HepG2 (cell line): Measurements from ENCODE around the gene KIAA1755. TPM values are rescaled to one million over a fixed set of nuclear protein-coding genes. Genes with fewer than 3 reads are reported as not detected.

ENCODE experiments used
- ATAC-seq: fragments of 200-7000 bp; cut with Tn5 transposase; 3 replicates; pipeline ENCODE4 v1.9.1; 2020; ENCODE audit warnings: mild to moderate bottlenecking, moderate library complexity
- BruUV-seq: library from RNA; stranded (reverse); fragments of 400-500 nt; replicated peaks from 2 replicates; lab custom pipeline; 2021; lab: Mats Ljungman, UMichigan
- CTCF ChIA-PET: fragments of 300-600 bp; formaldehyde crosslinking; extraction: SDS; loops from one replicate; lab custom pipeline; 2021; ENCODE audit warnings: low total read pairs, inconsistent platforms, low intra/inter-chr PET ratio; lab: Yijun Ruan, JAX
- POLR2A ChIA-PET: fragments of 350-600 bp; sonication (Branson Sonifier 250); formaldehyde crosslinking; loops from one replicate; lab custom pipeline; 2020; ENCODE audit warnings: antibody characterized with exemption, inconsistent platforms; lab: Yijun Ruan, JAX
- DNase-seq: peaks from one replicate; pipeline ENCODE4 v3.0.0-alpha.2; 2015; ENCODE audit warnings: low spot score
- FAIRE-seq: peaks from 3 replicates; lab custom pipeline; 2011; peaks lifted over from hg19 to GRCh38; lab: Jason Lieb, UNC
- H2AFZ ChIP-seq: one replicate; pipeline ENCODE4 v1.6.1; 2011; ENCODE audit warnings: low read length, inconsistent platforms
- H3K27ac ChIP-seq: fragments of 300-600 bp; 3 replicates; pipeline ENCODE4 v1.8.0; 2011; ENCODE audit warnings: mixed run types, mild to moderate bottlenecking, mixed read lengths, low read length, inconsistent platforms; ENCODE audit not compliant: insufficient read depth; ENCODE audit errors: extremely low read length
- H3K27me3 ChIP-seq, 2 experiments: fragments of 200-600 bp in 1 of 2; 2 replicates in 1 of 2; 3 replicates in 1 of 2; pipeline versions ENCODE4 v1.6.0 to v1.8.0; 2011; ENCODE audit warnings: low read length in 2 of 2, mild to moderate bottlenecking in 2 of 2, moderate library complexity in 2 of 2, inconsistent platforms in 1 of 2; ENCODE audit not compliant: insufficient read depth in 2 of 2, control insufficient read depth in 1 of 2
- H3K36me3 ChIP-seq, 2 experiments: fragments of 200-600 bp in 1 of 2; replicated peaks in 1 of 2; 2 replicates in 1 of 2; 3 replicates in 1 of 2; pipeline versions ENCODE4 v1.5.1 to v1.8.0; 2011; ENCODE audit warnings: low read length in 2 of 2, inconsistent platforms in 1 of 2; ENCODE audit not compliant: insufficient read depth in 2 of 2, control insufficient read depth in 1 of 2
- H3K4me1 ChIP-seq: 2 replicates; pipeline ENCODE4 v1.5.1; 2012; ENCODE audit warnings: low read length, inconsistent platforms; ENCODE audit not compliant: insufficient read depth
- H3K4me2 ChIP-seq: 2 replicates; pipeline ENCODE4 v1.6.0; 2011; ENCODE audit warnings: low read depth, low read length, inconsistent platforms
- H3K4me3 ChIP-seq, 3 experiments: fragments of 200-600 bp in 1 of 3; sonication (generic), shearing (Covaris generic) in 1 of 3; replicated peaks in 1 of 3; 2 replicates each; pipeline ENCODE4 v1.5.1; 2011 to 2016; ENCODE audit warnings: low read length in 3 of 3, inconsistent platforms in 2 of 3, low read depth in 2 of 3, mild to moderate bottlenecking in 2 of 3, control low read depth in 1 of 3, mixed read lengths in 1 of 3; ENCODE audit not compliant: insufficient read depth in 1 of 3
- H3K79me2 ChIP-seq: one replicate; pipeline ENCODE4 v1.6.1; 2011; ENCODE audit warnings: low read length, inconsistent platforms; ENCODE audit not compliant: insufficient read depth
- H3K9ac ChIP-seq: 2 replicates; pipeline ENCODE4 v1.6.0; 2011; ENCODE audit warnings: mild to moderate bottlenecking, low read depth, low read length, inconsistent platforms; ENCODE audit not compliant: insufficient read depth
- H3K9me3 ChIP-seq: 2 replicates; pipeline ENCODE4 v1.5.1; 2012; ENCODE audit warnings: mild to moderate bottlenecking, low read length
- H4K20me1 ChIP-seq: 2 replicates; pipeline ENCODE4 v1.6.0; 2011; ENCODE audit warnings: inconsistent platforms, mild to moderate bottlenecking, low read length, moderate library complexity; ENCODE audit not compliant: insufficient read depth
- WGBS: methylation state at CpG from one replicate; pipeline ENCODE4 v1.1.6; 2017; ENCODE audit warnings: low lambda C conversion rate; 5-methylcytosine and 5-hydroxymethylcytosine counted together
- in situ Hi-C: cut with HindIII; loops from 2 replicates; pipeline ENCODE4 v1.10.0; 2017; ENCODE audit warnings: low pct_unique_long_range_greater_than_20kb; ENCODE audit not compliant: extremely low pct_ligation_motif_present
- intact Hi-C: fragments of 100-400 bp; cut with micrococcal nuclease; formaldehyde crosslinking; loops from one replicate; pipeline ENCODE4 v1.10.0; 2022; ENCODE audit not compliant: unreplicated experiment
- polyA plus RNA-seq, 8 experiments: library from polyadenylated mRNA; depleted of rRNA in 3 of 8; stranded (reverse) in 7 of 8; unstranded in 1 of 8; fragments of >200 nt; fragmentation: Illumina TruSeq in 4 of 8; extraction: Trizol in 4 of 8; gene quantifications; 2 replicates each; pipeline versions ENCODE4 v1.2.1 to v1.2.3, GENCODE V29; 2011 to 2016; ENCODE audit warnings: low read depth in 4 of 8, missing spikeins in 1 of 8, mixed read lengths in 1 of 8; ENCODE audit not compliant: insufficient read depth in 1 of 8
- total RNA-seq, 5 experiments: library from RNA; depleted of rRNA; stranded (reverse); fragments of >200 nt; fragmentation: Illumina TruSeq; extraction: Trizol; gene quantifications; 2 replicates each; pipeline ENCODE4 v1.2.3, GENCODE V29; 2016; ENCODE audit warnings: low read depth in 1 of 5
- TF ChIP-seq, protein P1 (sequence below): sonication (generic); formaldehyde crosslinking; IDR thresholded peaks from 2 replicates; pipeline ENCODE4 v1.5.0; 2020; ENCODE audit warnings: mild to moderate bottlenecking, missing genetic modification reagents, borderline replicate concordance

The KIAA1755 gene
- total and polyA plus RNA-seq, 2 of the 13 experiments (the other 11 are each of a cell fraction or from before 2014, with no cell fraction given) = 0.04 TPM; not detected in 1

DNA sequence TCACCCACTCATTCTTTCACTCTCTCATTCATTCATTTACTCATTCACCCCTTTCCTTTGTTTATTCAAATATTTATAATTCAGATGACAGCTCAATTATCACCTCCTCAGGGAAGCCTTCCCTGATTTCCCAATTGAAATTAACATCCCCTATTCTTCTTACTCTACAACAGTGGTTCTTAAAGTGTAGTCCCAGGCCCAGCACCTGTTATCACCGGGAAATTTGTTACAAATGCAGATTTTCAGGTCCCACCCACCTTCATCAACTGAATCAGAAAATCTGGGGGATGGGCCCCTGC is 30.3 kb downstream of the KIAA1755 start:
- Histone ChIP-seq H3K79me2 (no peaks in the 10 kb centered on the region), H3K36me3 (no peaks in the 10 kb centered on the region), H3K4me3 (no peak overlapping the region), H3K4me2 (no peak overlapping the region), H3K9me3 (no peaks in the 10 kb centered on the region), H3K9ac (no peak overlapping the region), H3K4me1 (peaks cover 12% of the 10 kb centered on the region; the same call in 1 of the 2 replicates), H3K27ac (no peak overlapping the region), H4K20me1 (no peaks in the 10 kb centered on the region), H3K27me3 (peaks cover 0 to 27% of the 10 kb centered on the region in 2 experiments; a peak in 3 of 5 replicates), H2AFZ (no peak overlapping the region)
- BruUV-seq = no TSS peak
- no peak for DNase-seq
- POLR2A ChIA-PET = no interaction called here
- 47% methylated on average over 1 of the region's 1 CpG for WGBS
- in situ Hi-C loops = no loop called here
- FAIRE-seq = no peak
- ATAC-seq = no peak
- TF ChIP-seq, protein P1, sequence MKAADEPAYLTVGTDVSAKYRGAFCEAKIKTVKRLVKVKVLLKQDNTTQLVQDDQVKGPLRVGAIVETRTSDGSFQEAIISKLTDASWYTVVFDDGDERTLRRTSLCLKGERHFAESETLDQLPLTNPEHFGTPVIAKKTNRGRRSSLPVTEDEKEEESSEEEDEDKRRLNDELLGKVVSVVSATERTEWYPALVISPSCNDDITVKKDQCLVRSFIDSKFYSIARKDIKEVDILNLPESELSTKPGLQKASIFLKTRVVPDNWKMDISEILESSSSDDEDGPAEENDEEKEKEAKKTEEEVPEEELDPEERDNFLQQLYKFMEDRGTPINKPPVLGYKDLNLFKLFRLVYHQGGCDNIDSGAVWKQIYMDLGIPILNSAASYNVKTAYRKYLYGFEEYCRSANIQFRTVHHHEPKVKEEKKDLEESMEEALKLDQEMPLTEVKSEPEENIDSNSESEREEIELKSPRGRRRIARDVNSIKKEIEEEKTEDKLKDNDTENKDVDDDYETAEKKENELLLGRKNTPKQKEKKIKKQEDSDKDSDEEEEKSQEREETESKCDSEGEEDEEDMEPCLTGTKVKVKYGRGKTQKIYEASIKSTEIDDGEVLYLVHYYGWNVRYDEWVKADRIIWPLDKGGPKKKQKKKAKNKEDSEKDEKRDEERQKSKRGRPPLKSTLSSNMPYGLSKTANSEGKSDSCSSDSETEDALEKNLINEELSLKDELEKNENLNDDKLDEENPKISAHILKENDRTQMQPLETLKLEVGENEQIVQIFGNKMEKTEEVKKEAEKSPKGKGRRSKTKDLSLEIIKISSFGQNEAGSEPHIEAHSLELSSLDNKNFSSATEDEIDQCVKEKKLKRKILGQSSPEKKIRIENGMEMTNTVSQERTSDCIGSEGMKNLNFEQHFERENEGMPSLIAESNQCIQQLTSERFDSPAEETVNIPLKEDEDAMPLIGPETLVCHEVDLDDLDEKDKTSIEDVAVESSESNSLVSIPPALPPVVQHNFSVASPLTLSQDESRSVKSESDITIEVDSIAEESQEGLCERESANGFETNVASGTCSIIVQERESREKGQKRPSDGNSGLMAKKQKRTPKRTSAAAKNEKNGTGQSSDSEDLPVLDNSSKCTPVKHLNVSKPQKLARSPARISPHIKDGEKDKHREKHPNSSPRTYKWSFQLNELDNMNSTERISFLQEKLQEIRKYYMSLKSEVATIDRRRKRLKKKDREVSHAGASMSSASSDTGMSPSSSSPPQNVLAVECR (CRISPR knock-in tag) = no peak
- intact Hi-C loops = no loop called here
- CTCF ChIA-PET = interaction anchor here (1.6 to 1.9 kb wide), 4 partner anchors 61 to 180 kb away, joined by 4 to 19 read pairs (median 12); no protein-coding TSS in a partner anchor
